HT1080 (cell line): ENCODE results near the gene IL37. TPM values are rescaled to one million over a fixed set of nuclear protein-coding genes. Genes with fewer than 3 reads are reported as not detected.
"Not testable (repeated sequence)": the region's sequence is repeated elsewhere in the genome, so short reads cannot be mapped to it uniquely, and the experiment has no call there.

Source experiments
- DNase-seq: peaks from one replicate; pipeline ENCODE4 v3.0.0-alpha.2; 2015; ENCODE audit warnings: low read depth
- total RNA-seq: library from RNA; depleted of rRNA; stranded (reverse); fragments of >200 nt; shearing (Covaris generic); gene quantifications from 2 replicates; pipeline ENCODE4 v1.2.3, GENCODE V29; 2014

Gene IL37
- total RNA-seq, 1 experiment from 2014 or later = not detected

GRCh38 chr2:112920923-112921532 lies 10.1 kb downstream of the IL37 start:
- peak; percentile 96 for DNase-seq

- DNase-seq = no peak
These were observed 11.0 kb downstream of the IL37 start for GRCh38 chr2:112921982-112922381.

- DNase-seq = peak; percentile 30
These were observed 12.4 kb downstream of the IL37 start for GRCh38 chr2:112923237-112923966.

- DNase-seq = no peak
These were observed 13.0 kb downstream of the IL37 start for GRCh38 chr2:112923967-112924338.

GRCh38 chr2:112924360-112924759 lies 13.4 kb downstream of the IL37 start:
- no peak for DNase-seq

GRCh38 chr2:112924821-112925220 lies 13.9 kb downstream of the IL37 start:
- no peak for DNase-seq

- DNase-seq = no peak
These were observed 15.7 kb downstream of the IL37 start for GRCh38 chr2:112926707-112927106.

- DNase-seq = no peak
These were observed 16.8 kb downstream of the IL37 start for GRCh38 chr2:112927745-112928144.

GRCh38 chr2:112933261-112933660 lies 22.3 kb downstream of the IL37 start:
- DNase-seq = no peak

GRCh38 chr2:112934117-112934516 lies 23.2 kb downstream of the IL37 start:
- DNase-seq = not testable (repeated sequence)

GRCh38 chr2:112936927-112937232 lies 25.9 kb downstream of the IL37 start:
- no peak for DNase-seq

- peak; percentile 86 for DNase-seq
These were observed 27.9 kb downstream of the IL37 start for GRCh38 chr2:112938904-112939303.

- no peak for DNase-seq
These were observed 28.5 kb downstream of the IL37 start for GRCh38 chr2:112939425-112939824.

GRCh38 chr2:112940859-112941625 lies 30.1 kb downstream of the IL37 start:
- no peak for DNase-seq

GRCh38 chr2:112941753-112942653 lies 31.0 kb downstream of the IL37 start:
- DNase-seq = peak; percentile 65

GRCh38 chr2:112942654-112943002 lies 31.7 kb downstream of the IL37 start:
- DNase-seq = peak; percentile 46

GRCh38 chr2:112944971-112945370 lies 34.0 kb downstream of the IL37 start:
- no peak for DNase-seq

- no peak for DNase-seq
These were observed 35.1 kb downstream of the IL37 start for GRCh38 chr2:112946086-112946485.

- DNase-seq = no peak
These were observed 36.4 kb downstream of the IL37 start for GRCh38 chr2:112947374-112947773.

GRCh38 chr2:112949456-112949855 lies 38.5 kb downstream of the IL37 start:
- DNase-seq = no peak

- DNase-seq = no peak
These were observed 43.4 kb downstream of the IL37 start for GRCh38 chr2:112954364-112954763.

- DNase-seq = no peak
These were observed 46.5 kb downstream of the IL37 start for GRCh38 chr2:112957511-112957910.
